ENCODE data around the gene PIR. TPM values are rescaled to one million over a fixed set of nuclear protein-coding genes. Genes with fewer than 3 reads are reported as not detected.
A peak's percentile ranks its signal among the peaks of the same experiment; 100 is the strongest.

The PIR gene
- total and polyA plus RNA-seq, 2 of the 8 experiments (the other 6 are each of a cell fraction or from before 2014, with no cell fraction given), result 6.4 to 10.3 TPM

DNA sequence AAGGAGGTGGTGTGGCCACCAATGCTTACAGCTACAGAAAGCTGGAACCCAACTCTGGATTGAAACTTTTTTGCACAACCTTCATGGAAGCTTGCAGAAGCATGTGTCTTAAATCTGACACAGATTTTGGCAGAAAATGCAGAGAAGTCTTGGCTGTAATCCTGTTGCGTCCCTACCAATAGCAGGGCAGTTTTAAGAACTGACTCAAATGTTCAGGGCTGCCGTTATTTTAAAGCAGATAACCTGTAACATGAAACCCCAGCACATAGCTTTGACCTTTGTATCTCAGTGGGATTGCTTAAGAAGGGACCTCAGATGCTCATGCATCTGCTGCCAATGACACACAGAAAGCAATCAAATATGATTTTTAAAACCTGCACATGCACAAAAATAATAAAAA lies 108.8 kb downstream of the PIR start, which contains the start of gene VEGFD:
Gene VEGFD (minus strand): TSS at position 110 of the 400 bp plus-strand sequence. CDS start 467 bp downstream, outside the sequence.
- no peak within 1 kb of the TSS for H2BK20ac ChIP-seq (ENCODE audit: low read length)
- H3K23me2 ChIP-seq (ENCODE audit: low read depth, low read length), result no peaks in the 10 kb centered on the region
- ChIA-PET CTCF (ENCODE audit: partially characterized antibody) (interaction anchor here (0.9 to 3.8 kb wide), 5 partner anchors 8 to 83 kb away, joined by 3 to 13 read pairs (median 6); no protein-coding TSS in a partner anchor), POLR2A (ENCODE audit: partially characterized antibody) (no interaction called here)
- H3K4me3 ChIP-seq (ENCODE audit: extremely low read depth in 1 of 4, insufficient read depth in 2 of 4, low read depth in 3 of 4, low read length in 4 of 4), result no peak within 1 kb of the TSS
- no peak within 1 kb of the TSS for H3K14ac ChIP-seq (ENCODE audit: insufficient read length)
- FAIRE-seq, result no peak
- no peaks in the 10 kb centered on the region for H3K9me3 ChIP-seq (ENCODE audit: insufficient read depth in 2 of 2, low read depth in 1 of 2, low read length in 1 of 2)
- H2AK5ac ChIP-seq (ENCODE audit: low read depth, low read length), result no peak within 1 kb of the TSS
- no peak within 1 kb of the TSS for H4K8ac ChIP-seq (ENCODE audit: extremely low read depth, insufficient read depth, low read length)
- H2BK120ac ChIP-seq (replicated peaks; ENCODE audit: low read depth, low read length), result no peak within 1 kb of the TSS
- no peaks in the 10 kb centered on the region for H3K79me1 ChIP-seq (ENCODE audit: low read depth, low read length)
- no peak within 1 kb of the TSS for H3K23ac ChIP-seq (ENCODE audit: insufficient read length)
- no peaks in the 10 kb centered on the region for H3K36me3 ChIP-seq (ENCODE audit: control insufficient read depth in 2 of 4, insufficient read depth in 4 of 4, low read length in 3 of 4)
- no peak within 1 kb of the TSS for H3K18ac ChIP-seq (ENCODE audit: extremely low read depth, low read length)
- TF ChIP-seq CEBPB (IDR thresholded peaks at IDR 0.05; ENCODE audit: low read depth, low read length) (0 out of 2 replicates have a peak, but pooled peaks have one; percentile 22), BACH1 (IDR thresholded peaks at IDR 0.05; ENCODE audit: low read length) (no peak)
- no peak for DNase-seq (ENCODE audit: low read depth in 1 of 2, low spot score in 2 of 2)
- H3K27ac ChIP-seq (ENCODE audit: low read depth, low read length), result no peak within 1 kb of the TSS
- no peak within 1 kb of the TSS for H3K4ac ChIP-seq (replicated peaks; ENCODE audit: insufficient read length, low read depth, low read length)
- no peak within 1 kb of the TSS for H2BK5ac ChIP-seq (ENCODE audit: low read depth, low read length)
- H3K4me2 ChIP-seq (ENCODE audit: insufficient read depth in 1 of 2, low read depth in 2 of 2, low read length in 2 of 2), result peak within 1 kb of the TSS in 1 of 2 experiments; percentile 7; a peak in 1 of 4 replicates
- H4K20me1 ChIP-seq (replicated peaks in 1 of 2; ENCODE audit: control insufficient read depth in 1 of 2, insufficient read depth in 2 of 2, low read length in 2 of 2), result no peaks in the 10 kb centered on the region
- peaks cover 0 to 2% (median 0%) of the 10 kb centered on the region in 4 experiments; a peak in 1 of 7 replicates for H3K4me1 ChIP-seq (replicated peaks in 1 of 4; ENCODE audit: control insufficient read depth in 3 of 4, insufficient read depth in 4 of 4, low read length in 3 of 4)
- no peak within 1 kb of the TSS for H3K9ac ChIP-seq (replicated peaks in 1 of 4; ENCODE audit: extremely low read depth in 1 of 4, low read depth in 3 of 4, low read length in 3 of 4)
- H2BK12ac ChIP-seq (ENCODE audit: low read depth, low read length), result no peak within 1 kb of the TSS
- H3K56ac ChIP-seq (replicated peaks; ENCODE audit: insufficient read length, low read depth, low read length), result no peak within 1 kb of the TSS
- H2BK15ac ChIP-seq (ENCODE audit: low read length), result no peak within 1 kb of the TSS
- H2AFZ ChIP-seq (ENCODE audit: low read length), result no peak within 1 kb of the TSS
- H4K91ac ChIP-seq (replicated peaks; ENCODE audit: insufficient read length, low read length), result no peak within 1 kb of the TSS
- WGBS, 2 experiments (ENCODE audit: extremely low coverage in 1 of 2, insufficient coverage in 1 of 2, insufficient read length in 1 of 2, insufficient replicate concordance in 2 of 2, low coverage in 1 of 2, low lambda C conversion rate in 2 of 2, missing lambda C conversion rate in 1 of 2), result 44% methylated on average over 2 of the region's 2 CpGs; no CpG with 5 or more reads in 1 of the 2 experiments
- H3K27me3 ChIP-seq (replicated peaks in 1 of 4; ENCODE audit: control insufficient read depth in 3 of 4, extremely low read depth in 1 of 4, insufficient read depth in 3 of 4, low read length in 3 of 4), result no peaks in the 10 kb centered on the region
- H3K79me2 ChIP-seq (ENCODE audit: control insufficient read depth in 1 of 2, insufficient read depth in 2 of 2, low read length in 2 of 2), result no peaks in the 10 kb centered on the region
- no peak within 1 kb of the TSS for H4K5ac ChIP-seq (ENCODE audit: insufficient read length, low read depth, low read length)

All from H1 (cell line).